Neural progenitor cell (in vitro differentiated cells): ENCODE results near the gene HTR1B.

ENCODE experiments used
- CTCF ChIP-seq: fragments of 200-600 bp; sonication (generic); IDR thresholded peaks from 2 replicates; pipeline ENCODE4 v1.5.1; 2017; ENCODE audit warnings: antibody characterized with exemption, mild to moderate bottlenecking
- EZH2 ChIP-seq: fragments of 200-600 bp; sonication (generic); IDR thresholded peaks from 2 replicates; pipeline ENCODE4 v1.6.1; 2017; ENCODE audit warnings: antibody characterized with exemption, mild to moderate bottlenecking, moderate library complexity

GRCh38 chr6:77461796-77462195 lies 1.5 kb downstream of the HTR1B start:
- TF ChIP-seq CTCF (no peak), EZH2 (no peak)
